GM19351 (cell line): ENCODE results near the gene ANGPTL2.
"Not testable (repeated sequence)": the region's sequence is repeated elsewhere in the genome, so short reads cannot be mapped to it uniquely, and the experiment has no call there.

Experiments used
- ATAC-seq: cut with Tn5 transposase; IDR thresholded peaks from one replicate; pipeline ENCODE4 v1.9.1; 2021; ENCODE audit warnings: mild to moderate bottlenecking, moderate library complexity; ENCODE audit not compliant: unreplicated experiment

ANGPTL2 gene

GRCh38 chr9:127122176-127123063, at the start of gene ANGPTL2:
Gene ANGPTL2, minus strand, starts transcription at chr9:127122635. Its CDS starts 13,904 bp downstream, at chr9:127108731.
- ATAC-seq: no peak

- not testable (repeated sequence) for ATAC-seq
Measured at GRCh38 chr9:127171348-127171747, 48.9 kb upstream of the ANGPTL2 start.

GRCh38 chr9:127170652-127171051, 48.2 kb upstream of the ANGPTL2 start:
- ATAC-seq: no peak

- ATAC-seq: no peak
Measured at GRCh38 chr9:127170103-127170502, 47.7 kb upstream of the ANGPTL2 start.

- ATAC-seq: no peak
Measured at GRCh38 chr9:127169575-127169883, 47.1 kb upstream of the ANGPTL2 start.

- no peak for ATAC-seq
Measured at GRCh38 chr9:127168756-127169574, 46.5 kb upstream of the ANGPTL2 start.

GRCh38 chr9:127167560-127168326, 45.3 kb upstream of the ANGPTL2 start:
- ATAC-seq: no peak

- peak; percentile 71 for ATAC-seq
Measured at GRCh38 chr9:127166651-127167524, 44.5 kb upstream of the ANGPTL2 start.

GRCh38 chr9:127166111-127166510, 43.7 kb upstream of the ANGPTL2 start:
- no peak for ATAC-seq

GRCh38 chr9:127165116-127165515, 42.7 kb upstream of the ANGPTL2 start:
- ATAC-seq: no peak

- no peak for ATAC-seq
Measured at GRCh38 chr9:127163409-127163808, 41.0 kb upstream of the ANGPTL2 start.

GRCh38 chr9:127162864-127163365, 40.5 kb upstream of the ANGPTL2 start:
- no peak for ATAC-seq

GRCh38 chr9:127162046-127162863, 39.8 kb upstream of the ANGPTL2 start:
- ATAC-seq: no peak

- no peak for ATAC-seq
Measured at GRCh38 chr9:127161081-127161624, 38.7 kb upstream of the ANGPTL2 start.

- ATAC-seq: no peak
Measured at GRCh38 chr9:127159949-127160610, 37.6 kb upstream of the ANGPTL2 start.

- ATAC-seq: no peak
Measured at GRCh38 chr9:127159325-127159801, 36.9 kb upstream of the ANGPTL2 start.

- no peak for ATAC-seq
Measured at GRCh38 chr9:127158786-127159324, 36.4 kb upstream of the ANGPTL2 start.
